ENCODE data around the gene ARSI.

- TF ChIP-seq, protein P1, sequence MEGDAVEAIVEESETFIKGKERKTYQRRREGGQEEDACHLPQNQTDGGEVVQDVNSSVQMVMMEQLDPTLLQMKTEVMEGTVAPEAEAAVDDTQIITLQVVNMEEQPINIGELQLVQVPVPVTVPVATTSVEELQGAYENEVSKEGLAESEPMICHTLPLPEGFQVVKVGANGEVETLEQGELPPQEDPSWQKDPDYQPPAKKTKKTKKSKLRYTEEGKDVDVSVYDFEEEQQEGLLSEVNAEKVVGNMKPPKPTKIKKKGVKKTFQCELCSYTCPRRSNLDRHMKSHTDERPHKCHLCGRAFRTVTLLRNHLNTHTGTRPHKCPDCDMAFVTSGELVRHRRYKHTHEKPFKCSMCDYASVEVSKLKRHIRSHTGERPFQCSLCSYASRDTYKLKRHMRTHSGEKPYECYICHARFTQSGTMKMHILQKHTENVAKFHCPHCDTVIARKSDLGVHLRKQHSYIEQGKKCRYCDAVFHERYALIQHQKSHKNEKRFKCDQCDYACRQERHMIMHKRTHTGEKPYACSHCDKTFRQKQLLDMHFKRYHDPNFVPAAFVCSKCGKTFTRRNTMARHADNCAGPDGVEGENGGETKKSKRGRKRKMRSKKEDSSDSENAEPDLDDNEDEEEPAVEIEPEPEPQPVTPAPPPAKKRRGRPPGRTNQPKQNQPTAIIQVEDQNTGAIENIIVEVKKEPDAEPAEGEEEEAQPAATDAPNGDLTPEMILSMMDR (IDR thresholded peaks at IDR 0.05), result no peak
- TF ChIP-seq EP300 (IDR thresholded peaks at IDR 0.05), result no peak
Observed at GRCh38 chr5:150263375-150263775, 39.3 kb downstream of the ARSI start.

Measured in tibial nerve (tissue), 4 donors.